GM06990 (cell line): ENCODE results near the gene TPO.
"Not testable (repeated sequence)": the region's sequence is repeated elsewhere in the genome, so short reads cannot be mapped to it uniquely, and the experiment has no call there.

Experiments used
- DNase-seq: peaks from one replicate; pipeline ENCODE4 v3.0.0-alpha.2; 2011; ENCODE audit not compliant: insufficient read length; ENCODE audit errors: extremely low read depth
- H3K27me3 ChIP-seq: replicated peaks from 2 replicates; pipeline ENCODE4 v1.6.0; 2011; ENCODE audit warnings: low read length; ENCODE audit not compliant: control insufficient read depth, insufficient read depth
- H3K36me3 ChIP-seq: 2 replicates; pipeline ENCODE4 v1.5.1; 2011; ENCODE audit warnings: low read length; ENCODE audit not compliant: control insufficient read depth, insufficient read depth
- H3K4me3 ChIP-seq: replicated peaks from 2 replicates; pipeline ENCODE4 v1.5.1; 2011; ENCODE audit warnings: low read depth, mild to moderate bottlenecking, control low read depth, low read length
- CTCF ChIP-seq: IDR thresholded peaks from 2 replicates; pipeline ENCODE4 v1.5.1; 2011; ENCODE audit warnings: low read length, control low read depth, mild to moderate bottlenecking, inconsistent platforms; ENCODE audit not compliant: insufficient read depth, poor library complexity, severe bottlenecking

Gene TPO

DNA sequence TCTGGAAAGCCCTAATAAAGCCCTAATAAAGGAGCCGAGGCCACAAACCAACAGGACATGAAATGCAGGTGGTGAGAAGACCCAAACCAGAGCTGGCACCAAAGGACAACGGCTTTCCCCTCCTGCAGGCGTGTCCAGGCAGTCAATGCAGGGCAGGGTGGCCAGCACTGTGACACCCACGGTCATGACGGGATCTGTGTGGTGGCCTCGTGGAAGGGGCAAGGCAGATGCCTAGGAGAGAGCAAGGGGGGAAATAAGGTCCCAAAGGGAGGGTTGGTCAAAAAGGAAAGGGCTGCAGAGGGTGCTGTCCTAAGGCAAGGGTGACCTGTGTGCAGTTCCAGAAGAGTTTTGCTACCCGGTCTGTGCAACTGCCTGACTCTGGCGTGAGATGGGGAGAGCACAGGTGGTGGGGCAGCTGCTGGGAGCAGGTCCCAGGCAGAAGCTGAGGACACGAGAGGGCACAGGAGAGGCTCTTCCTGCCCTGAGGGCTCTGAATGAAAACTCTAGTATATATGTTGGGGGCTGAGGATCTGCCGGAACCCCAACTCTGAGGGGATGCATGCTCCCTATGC lies 156.7 kb downstream of the TPO start:
- Histone ChIP-seq H3K36me3 (no peaks in the 10 kb centered on the region), H3K4me3 (no peak overlapping the region), H3K27me3 (no peaks in the 10 kb centered on the region)
- no peak for DNase-seq
- TF ChIP-seq CTCF, result no peak

- no peak for DNase-seq
- Histone ChIP-seq H3K4me3 (no peak overlapping the region), H3K27me3 (no peaks in the 10 kb centered on the region), H3K36me3 (no peaks in the 10 kb centered on the region)
- TF ChIP-seq CTCF, result no peak
Measured at GRCh38 chr2:1571477-1572417, 158.5 kb downstream of the TPO start.

GRCh38 chr2:1572638-1573037 lies 159.4 kb downstream of the TPO start:
- no peak for TF ChIP-seq CTCF
- Histone ChIP-seq H3K4me3 (no peak overlapping the region), H3K27me3 (no peaks in the 10 kb centered on the region), H3K36me3 (no peaks in the 10 kb centered on the region)
- DNase-seq, result no peak

GRCh38 chr2:1577846-1578245 lies 164.6 kb downstream of the TPO start:
- Histone ChIP-seq H3K27me3 (no peaks in the 10 kb centered on the region), H3K36me3 (no peaks in the 10 kb centered on the region), H3K4me3 (no peak overlapping the region)
- DNase-seq, result no peak
- no peak for TF ChIP-seq CTCF

GRCh38 chr2:1581257-1581964 lies 168.1 kb downstream of the TPO start:
- not testable (repeated sequence) for DNase-seq, H3K4me3 ChIP-seq

More at GRCh38 chr2:1581257-1581964, 168.1 kb downstream of the TPO start:
- not testable (repeated sequence) for H3K36me3 ChIP-seq, H3K27me3 ChIP-seq
